Osteoblast (primary cell): ENCODE measurements around the gene USP17L10. TPM values are rescaled to one million over a fixed set of nuclear protein-coding genes. Genes with fewer than 3 reads are reported as not detected.
"Not testable (repeated sequence)": the region's sequence is repeated elsewhere in the genome, so short reads cannot be mapped to it uniquely, and the experiment has no call there.

Source experiments
- DNase-seq: peaks from one replicate; pipeline ENCODE4 v3.0.0; 2011; ENCODE audit warnings: low spot score, mixed read lengths; ENCODE audit not compliant: insufficient read length; ENCODE audit errors: missing footprints
- H2AFZ ChIP-seq: 2 replicates; pipeline ENCODE4 v1.6.0; 2011; ENCODE audit warnings: mild to moderate bottlenecking, low read length
- H3K27ac ChIP-seq: 2 replicates; pipeline ENCODE4 v1.5.1; 2011; ENCODE audit warnings: mild to moderate bottlenecking, low read depth, low read length, moderate library complexity
- H3K27me3 ChIP-seq: 2 replicates; pipeline ENCODE4 v1.6.0; 2012; ENCODE audit warnings: mild to moderate bottlenecking, control low read depth, inconsistent platforms, low read length, moderate library complexity; ENCODE audit not compliant: insufficient read depth
- H3K36me3 ChIP-seq: 2 replicates; pipeline ENCODE4 v1.5.1; 2011; ENCODE audit warnings: mild to moderate bottlenecking, low read length, control low read depth, moderate library complexity; ENCODE audit not compliant: insufficient read depth
- H3K4me1 ChIP-seq: 2 replicates; pipeline ENCODE4 v1.5.1; 2011; ENCODE audit warnings: mild to moderate bottlenecking, low read length, control low read depth, moderate library complexity; ENCODE audit not compliant: insufficient read depth
- H3K4me2 ChIP-seq: 2 replicates; pipeline ENCODE4 v1.6.0; 2011; ENCODE audit warnings: mild to moderate bottlenecking, low read length; ENCODE audit not compliant: insufficient read depth
- H3K4me3 ChIP-seq: fragments of 200-600 bp; sonication (generic); 3 replicates; pipeline ENCODE4 v1.5.1; 2012; ENCODE audit warnings: mild to moderate bottlenecking, low read length, inconsistent platforms; ENCODE audit not compliant: insufficient read depth
- H3K79me2 ChIP-seq: 2 replicates; pipeline ENCODE4 v1.6.0; 2012; ENCODE audit warnings: mild to moderate bottlenecking, low read length, control low read depth, inconsistent platforms; ENCODE audit not compliant: insufficient read depth
- H3K9me3 ChIP-seq: 2 replicates; pipeline ENCODE4 v1.5.1; 2011; ENCODE audit warnings: low read depth, low read length, control low read depth
- H4K20me1 ChIP-seq: 2 replicates; pipeline ENCODE4 v1.6.0; 2012; ENCODE audit warnings: mild to moderate bottlenecking, low read length, control low read depth; ENCODE audit not compliant: insufficient read depth
- total RNA-seq: library from RNA; depleted of rRNA; stranded (reverse); fragments of >200 nt; gene quantifications from 2 replicates; pipeline ENCODE4 v1.2.3, GENCODE V29; 2012

Gene USP17L10
- total RNA-seq, 1 donor, result not detected

DNA sequence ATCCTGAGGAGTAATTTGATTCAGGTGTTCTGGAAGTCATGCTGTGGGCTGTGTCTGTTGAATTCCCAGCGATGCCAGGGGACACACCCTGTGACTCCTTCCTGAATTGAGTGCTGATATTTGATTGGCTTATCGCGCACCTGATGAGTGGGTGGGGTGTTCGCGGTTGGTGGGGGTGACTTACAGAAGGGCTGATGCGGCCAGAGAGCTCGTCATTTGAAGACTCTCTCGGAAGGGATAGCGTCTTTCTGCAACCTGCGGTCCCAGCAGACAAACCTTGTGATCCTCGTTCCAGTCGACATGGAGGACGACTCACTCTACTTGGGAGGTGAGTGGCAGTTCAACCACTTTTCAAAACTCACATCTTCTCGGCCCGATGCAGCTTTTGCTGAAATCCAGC is 23.6 kb downstream of the USP17L10 start, which contains the start of gene USP17L15:
Gene USP17L15, plus strand, starts transcription at position 301 of the 400 bp plus-strand sequence. Its CDS starts 0 bp downstream, at position 301.
- DNase-seq, H3K27ac ChIP-seq, H3K4me1 ChIP-seq, H3K36me3 ChIP-seq, H3K9me3 ChIP-seq, H3K27me3 ChIP-seq, H4K20me1 ChIP-seq, H2AFZ ChIP-seq, H3K79me2 ChIP-seq, H3K4me3 ChIP-seq, H3K4me2 ChIP-seq: not testable (repeated sequence)

DNA sequence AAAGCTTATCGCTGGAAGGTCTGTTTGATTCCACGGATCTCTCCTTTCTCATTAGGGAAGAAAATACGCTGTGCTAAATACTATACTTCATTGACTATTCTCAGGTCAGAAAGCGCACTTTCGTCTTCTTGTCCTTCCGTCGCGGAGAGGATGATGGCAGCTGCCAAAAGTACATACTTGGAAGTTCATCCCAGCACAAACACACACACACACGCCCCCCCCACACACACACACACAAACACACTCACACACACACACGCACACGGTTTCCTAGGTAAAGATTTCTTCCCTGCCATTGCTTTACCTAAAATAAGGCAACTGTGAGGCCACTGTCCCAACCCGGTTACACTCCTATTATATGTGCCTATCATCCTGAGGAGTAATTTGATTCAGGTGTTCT is 28.0 kb downstream of the USP17L10 start:
- not testable (repeated sequence) for H3K27ac ChIP-seq, DNase-seq, H3K4me1 ChIP-seq, H3K4me2 ChIP-seq, H3K79me2 ChIP-seq, H3K9me3 ChIP-seq, H3K4me3 ChIP-seq, H4K20me1 ChIP-seq, H3K36me3 ChIP-seq, H2AFZ ChIP-seq, H3K27me3 ChIP-seq

DNA sequence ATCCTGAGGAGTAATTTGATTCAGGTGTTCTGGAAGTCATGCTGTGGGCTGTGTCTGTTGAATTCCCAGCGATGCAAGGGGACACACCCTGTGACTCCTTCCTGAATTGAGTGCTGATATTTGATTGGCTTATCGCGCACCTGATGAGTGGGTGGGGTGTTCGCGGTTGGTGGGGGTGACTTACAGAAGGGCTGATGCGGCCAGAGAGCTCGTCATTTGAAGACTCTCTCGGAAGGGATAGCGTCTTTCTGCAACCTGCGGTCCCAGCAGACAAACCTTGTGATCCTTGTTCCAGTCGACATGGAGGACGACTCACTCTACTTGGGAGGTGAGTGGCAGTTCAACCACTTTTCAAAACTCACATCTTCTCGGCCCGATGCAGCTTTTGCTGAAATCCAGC is 33.1 kb downstream of the USP17L10 start, which contains the start of gene USP17L17:
Gene USP17L17, plus strand, starts transcription at position 301 of the 400 bp plus-strand sequence. Its CDS starts 0 bp downstream, at position 301.
- H3K4me2 ChIP-seq, H3K27me3 ChIP-seq, H2AFZ ChIP-seq, H3K27ac ChIP-seq, H4K20me1 ChIP-seq, H3K36me3 ChIP-seq, H3K4me1 ChIP-seq, DNase-seq, H3K9me3 ChIP-seq, H3K79me2 ChIP-seq, H3K4me3 ChIP-seq: not testable (repeated sequence)

DNA sequence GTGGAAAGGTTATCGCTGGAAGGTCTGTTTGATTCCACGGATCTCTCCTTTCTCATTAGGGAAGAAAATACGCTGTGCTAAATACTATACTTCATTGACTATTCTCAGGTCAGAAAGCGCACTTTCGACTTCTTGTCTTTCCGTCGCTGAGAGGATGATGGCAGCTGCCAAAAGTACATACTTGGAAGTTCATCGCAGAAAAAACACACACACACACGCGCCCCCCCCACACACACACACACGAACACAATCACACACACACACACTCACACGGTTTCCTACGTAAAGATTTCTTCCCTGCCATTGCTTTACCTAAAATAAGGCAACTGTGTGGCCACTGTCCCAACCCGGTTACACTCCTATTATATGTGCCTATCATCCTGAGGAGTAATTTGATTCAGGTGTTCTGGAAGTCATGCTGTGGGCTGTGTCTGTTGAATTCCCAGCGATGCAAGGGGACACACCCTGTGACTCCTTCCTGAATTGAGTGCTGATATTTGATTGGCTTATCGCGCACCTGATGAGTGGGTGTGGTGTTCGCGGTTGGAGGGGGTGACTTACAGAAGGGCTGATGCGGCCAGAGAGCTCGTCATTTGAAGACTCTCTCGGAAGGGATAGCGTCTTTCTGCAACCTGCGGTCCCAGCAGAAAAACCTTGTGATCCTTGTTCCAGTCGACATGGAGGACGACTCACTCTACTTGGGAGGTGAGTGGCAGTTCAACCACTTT is 37.7 kb downstream of the USP17L10 start, which contains the start of gene USP17L18:
Gene USP17L18, plus strand, starts transcription at position 678 of the 728 bp plus-strand sequence. Its CDS starts 0 bp downstream, at position 678.
- not testable (repeated sequence) for H3K4me2 ChIP-seq, H3K4me1 ChIP-seq, H3K9me3 ChIP-seq, H3K79me2 ChIP-seq, H3K27ac ChIP-seq, H3K4me3 ChIP-seq, H3K27me3 ChIP-seq, H3K36me3 ChIP-seq, H2AFZ ChIP-seq, H4K20me1 ChIP-seq, DNase-seq

DNA sequence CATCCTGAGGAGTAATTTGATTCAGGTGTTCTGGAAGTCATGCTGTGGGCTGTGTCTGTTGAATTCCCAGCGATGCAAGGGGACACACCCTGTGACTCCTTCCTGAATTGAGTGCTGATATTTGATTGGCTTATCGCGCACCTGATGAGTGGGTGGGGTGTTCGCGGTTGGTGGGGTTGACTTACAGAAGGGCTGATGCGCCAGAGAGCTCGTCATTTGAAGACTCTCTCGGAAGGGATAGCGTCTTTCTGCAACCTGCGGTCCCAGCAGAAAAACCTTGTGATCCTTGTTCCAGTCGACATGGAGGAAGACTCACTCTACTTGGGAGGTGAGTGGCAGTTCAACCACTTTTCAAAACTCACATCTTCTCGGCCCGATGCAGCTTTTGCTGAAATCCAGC is 42.6 kb downstream of the USP17L10 start, which contains the start of gene USP17L19:
Gene USP17L19, plus strand, starts transcription at position 301 of the 400 bp plus-strand sequence. Its CDS starts 0 bp downstream, at position 301.
- not testable (repeated sequence) for H2AFZ ChIP-seq, DNase-seq, H3K4me1 ChIP-seq, H4K20me1 ChIP-seq, H3K4me3 ChIP-seq, H3K36me3 ChIP-seq, H3K79me2 ChIP-seq, H3K9me3 ChIP-seq, H3K27me3 ChIP-seq, H3K4me2 ChIP-seq, H3K27ac ChIP-seq

DNA sequence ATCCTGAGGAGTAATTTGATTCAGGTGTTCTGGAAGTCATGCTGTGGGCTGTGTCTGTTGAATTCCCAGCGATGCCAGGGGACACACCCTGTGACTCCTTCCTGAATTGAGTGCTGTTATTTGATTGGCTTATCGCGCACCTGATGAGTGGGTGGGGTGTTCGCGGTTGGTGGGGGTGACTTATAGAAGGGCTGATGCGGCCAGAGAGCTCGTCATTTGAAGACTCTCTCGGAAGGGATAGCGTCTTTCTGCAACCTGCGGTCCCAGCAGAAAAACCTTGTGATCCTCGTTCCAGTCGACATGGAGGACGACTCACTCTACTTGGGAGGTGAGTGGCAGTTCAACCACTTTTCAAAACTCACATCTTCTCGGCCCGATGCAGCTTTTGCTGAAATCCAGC is 47.4 kb downstream of the USP17L10 start, which contains the start of gene USP17L20:
Gene USP17L20, plus strand, starts transcription at position 301 of the 400 bp plus-strand sequence. Its CDS starts 0 bp downstream, at position 301.
- H3K4me2 ChIP-seq, H3K9me3 ChIP-seq, H2AFZ ChIP-seq, H3K4me1 ChIP-seq, DNase-seq, H3K27ac ChIP-seq, H3K79me2 ChIP-seq, H4K20me1 ChIP-seq, H3K36me3 ChIP-seq, H3K27me3 ChIP-seq, H3K4me3 ChIP-seq: not testable (repeated sequence)

Other genes starting within 250 kb of the USP17L10 start
- not detected in 2 replicates for gene FAM90A26, start 40.2 kb upstream of the USP17L10 start, total RNA-seq
- not detected in 2 replicates for gene USP17L11, start 4.7 kb downstream of the USP17L10 start, total RNA-seq
- gene USP17L12, start 9.5 kb downstream of the USP17L10 start, total RNA-seq, result not detected in 2 replicates
- gene USP17L13, start 14.2 kb downstream of the USP17L10 start, total RNA-seq, result not detected in 2 replicates
- gene USP17L15, start 23.7 kb downstream of the USP17L10 start, total RNA-seq, result not detected in 2 replicates
- not detected in 2 replicates for gene USP17L17, start 33.2 kb downstream of the USP17L10 start, total RNA-seq
- gene USP17L18, start 38.0 kb downstream of the USP17L10 start, total RNA-seq, result not detected in 2 replicates
- not detected in 2 replicates for gene USP17L19, start 42.7 kb downstream of the USP17L10 start, total RNA-seq
- gene USP17L20, start 47.5 kb downstream of the USP17L10 start, total RNA-seq, result not detected in 2 replicates
- gene USP17L21, start 52.2 kb downstream of the USP17L10 start, total RNA-seq, result not detected in 2 replicates
- gene USP17L22, start 57.0 kb downstream of the USP17L10 start, total RNA-seq, result not detected in 2 replicates
- gene USP17L24, start 114.5 kb downstream of the USP17L10 start, total RNA-seq, result not detected in 2 replicates
- gene USP17L25, start 119.3 kb downstream of the USP17L10 start, total RNA-seq, result not detected in 2 replicates
- gene USP17L26, start 124.0 kb downstream of the USP17L10 start, total RNA-seq, result not detected in 2 replicates
- gene USP17L5, start 128.7 kb downstream of the USP17L10 start, total RNA-seq, result not detected in 2 replicates
- not detected in 2 replicates for gene USP17L27, start 133.5 kb downstream of the USP17L10 start, total RNA-seq
- not detected in 2 replicates for gene USP17L28, start 138.2 kb downstream of the USP17L10 start, total RNA-seq
- gene USP17L29, start 143.0 kb downstream of the USP17L10 start, total RNA-seq, result not detected in 2 replicates
- not detected in 2 replicates for gene USP17L30, start 152.5 kb downstream of the USP17L10 start, total RNA-seq
- not detected in 2 replicates for gene DEFB131A, start 233.8 kb downstream of the USP17L10 start, total RNA-seq